Sigmoid colon (tissue), 4 donors: ENCODE measurements around the gene MAD2L1BP.

Experiments
- EP300 ChIP-seq, 4 donors: sonication (generic); formaldehyde crosslinking; IDR thresholded peaks; one replicate each; pipeline ENCODE4 v1.6.1; 2017; ENCODE audit warnings: antibody characterized with exemption in 4 of 4
- POLR2A ChIP-seq, 2 donors: fragments of 450-650 bp; IDR thresholded peaks; one replicate each; pipeline ENCODE4 v1.6.1; 2016; ENCODE audit warnings: antibody characterized with exemption in 2 of 2, mild to moderate bottlenecking in 2 of 2, moderate library complexity in 2 of 2
- POLR2AphosphoS5 ChIP-seq, 4 donors: sonication (generic); formaldehyde crosslinking; IDR thresholded peaks; one replicate each; pipeline ENCODE4 v1.6.1; 2017; ENCODE audit warnings: antibody characterized with exemption in 4 of 4
- TF ChIP-seq, protein P1 (sequence below), 4 experiments: fragments of 450-650 bp in 3 of 4; fragments of 200-600 bp in 1 of 4; IDR thresholded peaks; one replicate each; pipeline ENCODE4 v1.5.1; 2016 to 2019; ENCODE audit warnings: antibody characterized with exemption in 4 of 4, mild to moderate bottlenecking in 3 of 4, moderate library complexity in 2 of 4

GRCh38 chr6:43635387-43636307 is at the start of gene MAD2L1BP:
- TF ChIP-seq, protein P1, sequence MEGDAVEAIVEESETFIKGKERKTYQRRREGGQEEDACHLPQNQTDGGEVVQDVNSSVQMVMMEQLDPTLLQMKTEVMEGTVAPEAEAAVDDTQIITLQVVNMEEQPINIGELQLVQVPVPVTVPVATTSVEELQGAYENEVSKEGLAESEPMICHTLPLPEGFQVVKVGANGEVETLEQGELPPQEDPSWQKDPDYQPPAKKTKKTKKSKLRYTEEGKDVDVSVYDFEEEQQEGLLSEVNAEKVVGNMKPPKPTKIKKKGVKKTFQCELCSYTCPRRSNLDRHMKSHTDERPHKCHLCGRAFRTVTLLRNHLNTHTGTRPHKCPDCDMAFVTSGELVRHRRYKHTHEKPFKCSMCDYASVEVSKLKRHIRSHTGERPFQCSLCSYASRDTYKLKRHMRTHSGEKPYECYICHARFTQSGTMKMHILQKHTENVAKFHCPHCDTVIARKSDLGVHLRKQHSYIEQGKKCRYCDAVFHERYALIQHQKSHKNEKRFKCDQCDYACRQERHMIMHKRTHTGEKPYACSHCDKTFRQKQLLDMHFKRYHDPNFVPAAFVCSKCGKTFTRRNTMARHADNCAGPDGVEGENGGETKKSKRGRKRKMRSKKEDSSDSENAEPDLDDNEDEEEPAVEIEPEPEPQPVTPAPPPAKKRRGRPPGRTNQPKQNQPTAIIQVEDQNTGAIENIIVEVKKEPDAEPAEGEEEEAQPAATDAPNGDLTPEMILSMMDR (IDR thresholded peaks at IDR 0.05), result no peak
- TF ChIP-seq EP300 (IDR thresholded peaks at IDR 0.05), result no peak
- peak; percentile 87 to 96 (median 92) for TF ChIP-seq POLR2AphosphoS5 (IDR thresholded peaks at IDR 0.05)
- TF ChIP-seq POLR2A (IDR thresholded peaks at IDR 0.05), result peak; percentile 81 to 84
